Nephron (organoid): ENCODE measurements around the gene SPATA1.
A peak's percentile ranks its signal among the peaks of the same experiment; 100 is the strongest.

Source experiments
- H3K27ac Mint-ChIP-seq, 3 experiments: 2 replicates each; pipeline ENCODE4 v1.8.0; 2020; ENCODE audit warnings: mixed read lengths in 3 of 3, mild to moderate bottlenecking in 2 of 3, moderate library complexity in 1 of 3
- H3K27me3 Mint-ChIP-seq: 2 replicates; pipeline ENCODE4 v1.8.0; 2021; ENCODE audit warnings: low read depth, mild to moderate bottlenecking, moderate library complexity, mixed read lengths
- H3K36me3 Mint-ChIP-seq: 2 replicates; pipeline ENCODE4 v1.8.0; 2020; ENCODE audit warnings: low read depth, mixed read lengths
- H3K4me1 Mint-ChIP-seq: 2 replicates; pipeline ENCODE4 v1.8.0; 2020; ENCODE audit warnings: mixed read lengths
- H3K4me3 Mint-ChIP-seq, 3 experiments: 2 replicates each; pipeline ENCODE4 v1.8.0; 2020; ENCODE audit warnings: mild to moderate bottlenecking in 3 of 3, mixed read lengths in 3 of 3, moderate library complexity in 2 of 3
- H3K9me3 Mint-ChIP-seq: 2 replicates; pipeline ENCODE4 v1.8.0; 2020; ENCODE audit warnings: mixed read lengths
- TF ChIP-seq, protein P1 (sequence below), 3 experiments: fragments of 200-600 bp; sonication (generic); IDR thresholded peaks; one replicate each; pipeline ENCODE4 v1.5.0; 2021; ENCODE audit warnings: antibody characterized with exemption in 3 of 3; ENCODE audit not compliant: unreplicated experiment in 3 of 3

SPATA1 gene

DNA sequence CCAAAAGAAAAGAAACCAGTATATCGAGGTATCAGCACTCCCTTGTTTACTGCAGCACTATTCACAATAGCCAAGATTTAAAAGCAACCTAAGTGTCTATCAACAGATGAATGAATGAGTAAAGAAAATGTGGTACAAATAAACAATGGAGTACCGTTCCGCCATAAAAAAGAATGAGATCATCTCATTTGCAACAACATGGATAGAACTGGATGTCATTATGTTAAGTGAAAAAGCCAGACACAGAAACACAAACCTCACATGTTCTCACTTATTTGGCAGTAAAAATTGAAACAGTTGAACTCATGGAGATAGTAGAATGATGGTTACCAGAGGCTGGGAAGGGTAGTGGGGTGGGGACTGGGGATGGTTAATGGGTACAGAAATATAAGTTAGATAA, 4.5 kb downstream of the SPATA1 start:
- Mint-ChIP-seq H3K9me3 (peaks cover 25% of the 10 kb centered on the region), H3K27me3 (peaks cover 3% of the 10 kb centered on the region), H3K4me3 (no peak overlapping the region), H3K36me3 (peaks cover 27% of the 10 kb centered on the region), H3K4me1 (peaks cover 4% of the 10 kb centered on the region), H3K27ac (no peak overlapping the region)
- TF ChIP-seq, protein P1, sequence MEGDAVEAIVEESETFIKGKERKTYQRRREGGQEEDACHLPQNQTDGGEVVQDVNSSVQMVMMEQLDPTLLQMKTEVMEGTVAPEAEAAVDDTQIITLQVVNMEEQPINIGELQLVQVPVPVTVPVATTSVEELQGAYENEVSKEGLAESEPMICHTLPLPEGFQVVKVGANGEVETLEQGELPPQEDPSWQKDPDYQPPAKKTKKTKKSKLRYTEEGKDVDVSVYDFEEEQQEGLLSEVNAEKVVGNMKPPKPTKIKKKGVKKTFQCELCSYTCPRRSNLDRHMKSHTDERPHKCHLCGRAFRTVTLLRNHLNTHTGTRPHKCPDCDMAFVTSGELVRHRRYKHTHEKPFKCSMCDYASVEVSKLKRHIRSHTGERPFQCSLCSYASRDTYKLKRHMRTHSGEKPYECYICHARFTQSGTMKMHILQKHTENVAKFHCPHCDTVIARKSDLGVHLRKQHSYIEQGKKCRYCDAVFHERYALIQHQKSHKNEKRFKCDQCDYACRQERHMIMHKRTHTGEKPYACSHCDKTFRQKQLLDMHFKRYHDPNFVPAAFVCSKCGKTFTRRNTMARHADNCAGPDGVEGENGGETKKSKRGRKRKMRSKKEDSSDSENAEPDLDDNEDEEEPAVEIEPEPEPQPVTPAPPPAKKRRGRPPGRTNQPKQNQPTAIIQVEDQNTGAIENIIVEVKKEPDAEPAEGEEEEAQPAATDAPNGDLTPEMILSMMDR (IDR thresholded peaks at IDR 0.05; ENCODE audit: unreplicated experiment in 3 of 3) = no peak

GRCh38 chr1:84524590-84524989, 18.4 kb downstream of the SPATA1 start:
- H3K4me3 Mint-ChIP-seq = no peak overlapping the region
- H3K9me3 Mint-ChIP-seq = peaks cover 5% of the 10 kb centered on the region
- H3K27me3 Mint-ChIP-seq = no peaks in the 10 kb centered on the region
- peaks cover 12% of the 10 kb centered on the region for H3K36me3 Mint-ChIP-seq
- H3K27ac Mint-ChIP-seq = no peak overlapping the region
- no peaks in the 10 kb centered on the region for H3K4me1 Mint-ChIP-seq
- TF ChIP-seq, protein P1 (IDR thresholded peaks at IDR 0.05; ENCODE audit: unreplicated experiment in 3 of 3) = no peak

GRCh38 chr1:84525779-84526178, 19.6 kb downstream of the SPATA1 start:
- TF ChIP-seq, protein P1 (IDR thresholded peaks at IDR 0.05; ENCODE audit: unreplicated experiment in 3 of 3) = no peak
- no peak overlapping the region for H3K27ac Mint-ChIP-seq
- H3K4me3 Mint-ChIP-seq = no peak overlapping the region
- H3K4me1 Mint-ChIP-seq = no peaks in the 10 kb centered on the region
- peaks cover 5% of the 10 kb centered on the region for H3K9me3 Mint-ChIP-seq
- no peaks in the 10 kb centered on the region for H3K27me3 Mint-ChIP-seq
- H3K36me3 Mint-ChIP-seq = peaks cover 12% of the 10 kb centered on the region

GRCh38 chr1:84538599-84538998, 32.4 kb downstream of the SPATA1 start:
- Mint-ChIP-seq H3K4me3 (no peak overlapping the region), H3K9me3 (peaks cover 5% of the 10 kb centered on the region), H3K36me3 (peaks cover 37% of the 10 kb centered on the region), H3K27ac (no peak overlapping the region), H3K4me1 (no peaks in the 10 kb centered on the region), H3K27me3 (no peaks in the 10 kb centered on the region)
- TF ChIP-seq, protein P1 (IDR thresholded peaks at IDR 0.05; ENCODE audit: unreplicated experiment in 3 of 3) = no peak

- H3K36me3 Mint-ChIP-seq = peaks cover 42% of the 10 kb centered on the region
- H3K4me3 Mint-ChIP-seq = no peak overlapping the region
- H3K27me3 Mint-ChIP-seq = no peaks in the 10 kb centered on the region
- peak overlapping the region in 1 of 3 experiments; percentile 17 for H3K27ac Mint-ChIP-seq
- TF ChIP-seq, protein P1 (IDR thresholded peaks at IDR 0.05; ENCODE audit: unreplicated experiment in 3 of 3) = no peak
- no peaks in the 10 kb centered on the region for H3K4me1 Mint-ChIP-seq
- H3K9me3 Mint-ChIP-seq = peaks cover 5% of the 10 kb centered on the region
Measured at GRCh38 chr1:84539972-84540371, 33.8 kb downstream of the SPATA1 start.

DNA sequence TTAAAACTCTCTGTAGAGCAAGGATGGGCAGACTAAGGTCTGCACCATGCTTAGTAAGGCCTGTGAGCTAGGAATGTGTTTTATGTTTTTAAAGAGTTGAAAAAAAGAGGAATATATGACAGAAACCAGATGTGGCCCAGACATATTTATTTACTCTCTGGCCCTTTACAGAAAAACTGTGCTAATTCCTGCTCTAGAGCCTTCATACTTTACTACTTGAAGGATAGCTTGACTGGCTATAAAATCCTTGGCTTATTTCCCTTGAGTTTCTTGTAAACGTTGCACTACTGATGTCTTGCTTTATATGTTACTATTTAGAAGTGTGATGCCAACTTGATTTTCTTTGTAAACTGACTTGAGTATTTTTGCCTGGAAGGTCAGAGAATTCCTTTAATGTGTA, 34.6 kb downstream of the SPATA1 start:
- peaks cover 5% of the 10 kb centered on the region for H3K9me3 Mint-ChIP-seq
- H3K4me1 Mint-ChIP-seq = no peaks in the 10 kb centered on the region
- H3K4me3 Mint-ChIP-seq = no peak overlapping the region
- peaks cover 42% of the 10 kb centered on the region for H3K36me3 Mint-ChIP-seq
- peak overlapping the region in 2 of 3 experiments; percentile 56 to 67 for H3K27ac Mint-ChIP-seq
- H3K27me3 Mint-ChIP-seq = no peaks in the 10 kb centered on the region
- TF ChIP-seq, protein P1 (IDR thresholded peaks at IDR 0.05; ENCODE audit: unreplicated experiment in 3 of 3) = no peak
